ENCODE data around the gene TRPM2. TPM values are rescaled to one million over a fixed set of nuclear protein-coding genes. Genes with fewer than 3 reads are reported as not detected.

The TRPM2 gene
- total RNA-seq, 4 donors from 2014 or later = 0.29 to 3.1 (median 1.8) TPM

- TF ChIP-seq CTCF (IDR thresholded peaks at IDR 0.05) (no peak), POLR2A (IDR thresholded peaks at IDR 0.05) (no peak)
- intact Hi-C loops (cut with DNase I; ENCODE audit: low total_unique reads) = loop anchor here (10.0 kb wide), 1 partner anchor 460 kb away; the partner anchor contains the start of gene UBE2G2
Measured at GRCh38 chr21:44344541-44345183, 8.8 kb upstream of the TRPM2 start.

DNA sequence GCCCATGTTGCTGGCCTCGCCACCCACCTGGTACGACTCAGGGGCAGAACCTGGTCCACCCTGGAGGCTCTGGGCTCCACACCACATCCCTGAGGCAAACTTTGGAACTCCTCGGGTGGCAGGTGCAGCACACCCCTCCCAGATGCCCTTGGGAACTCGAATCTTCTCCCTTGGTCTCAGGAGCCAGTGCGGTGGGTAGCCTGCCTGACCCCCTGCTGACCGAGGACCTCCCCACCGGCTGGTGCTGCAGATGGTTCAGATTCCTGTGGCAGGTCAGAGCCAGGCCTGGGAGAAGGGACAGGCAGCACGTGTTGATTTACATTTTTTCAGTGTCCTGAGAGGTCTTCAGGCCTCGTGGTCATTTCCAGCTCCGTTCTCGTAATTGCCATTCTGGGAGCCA is 7.9 kb upstream of the TRPM2 start:
- Histone ChIP-seq H3K27ac (no peak overlapping the region), H3K27me3 (peaks cover 3 to 5% of the 10 kb centered on the region in 2 donors), H3K9me3 (no peaks in the 10 kb centered on the region), H3K4me1 (no peaks in the 10 kb centered on the region), H3K4me3 (no peak overlapping the region), H3K36me3 (no peaks in the 10 kb centered on the region)
- intact Hi-C loops (cut with DNase I; ENCODE audit: low total_unique reads) = loop anchor here (10.0 kb wide), 1 partner anchor 459 kb away; the partner anchor contains the start of gene UBE2G2
- DNase-seq = no peak
- TF ChIP-seq POLR2A (IDR thresholded peaks at IDR 0.05) (no peak), CTCF (IDR thresholded peaks at IDR 0.05) (no peak)

More at GRCh38 chr21:44344541-44345183, 8.8 kb upstream of the TRPM2 start:
- Histone ChIP-seq H3K27me3 (peaks cover under 1 to 5% of the 10 kb centered on the region in 2 donors), H3K4me3 (no peak overlapping the region), H3K4me1 (peaks cover 0 to 7% of the 10 kb centered on the region in 2 donors), H3K27ac (no peak overlapping the region), H3K9me3 (no peaks in the 10 kb centered on the region), H3K36me3 (no peaks in the 10 kb centered on the region)
- no peak for DNase-seq

DNA sequence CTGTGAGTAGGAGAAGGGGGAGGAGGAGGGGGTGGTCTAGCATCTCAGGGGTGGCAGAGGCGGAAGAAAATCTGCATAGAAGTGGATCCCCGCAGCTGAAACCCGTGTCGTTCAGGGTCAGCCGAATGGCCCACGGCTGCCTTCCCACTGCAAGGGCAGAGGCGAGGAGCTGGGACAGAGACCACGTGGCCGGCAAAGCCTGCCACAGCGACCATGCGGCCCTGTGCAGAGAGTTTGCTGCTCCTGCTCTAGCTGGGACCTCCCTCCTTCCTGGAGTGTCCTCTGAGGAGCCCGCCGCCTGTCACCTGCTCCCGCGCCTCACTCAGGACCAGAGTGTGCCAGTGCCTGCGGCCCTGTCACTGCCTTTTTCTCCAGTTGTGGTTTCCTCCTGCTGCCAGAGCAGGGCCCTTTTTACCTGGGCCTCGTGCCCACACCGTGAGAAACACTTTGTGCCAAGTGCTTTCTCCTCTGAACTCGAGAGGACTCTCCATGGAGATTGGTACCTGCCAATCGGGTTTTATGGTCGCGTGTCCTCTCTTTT is 5.4 kb upstream of the TRPM2 start:
- intact Hi-C loops (cut with DNase I; ENCODE audit: low total_unique reads) = loop anchor here (10.0 kb wide), 1 partner anchor 457 kb away; the partner anchor contains the start of gene UBE2G2
- Histone ChIP-seq H3K4me1 (no peaks in the 10 kb centered on the region), H3K27me3 (peaks cover 3 to 5% of the 10 kb centered on the region in 2 donors), H3K4me3 (no peak overlapping the region), H3K27ac (no peak overlapping the region), H3K36me3 (no peaks in the 10 kb centered on the region), H3K9me3 (no peaks in the 10 kb centered on the region)
- no peak for TF ChIP-seq POLR2A (IDR thresholded peaks at IDR 0.05)
- no peak for TF ChIP-seq CTCF (IDR thresholded peaks at IDR 0.05)
- DNase-seq = no peak

DNA sequence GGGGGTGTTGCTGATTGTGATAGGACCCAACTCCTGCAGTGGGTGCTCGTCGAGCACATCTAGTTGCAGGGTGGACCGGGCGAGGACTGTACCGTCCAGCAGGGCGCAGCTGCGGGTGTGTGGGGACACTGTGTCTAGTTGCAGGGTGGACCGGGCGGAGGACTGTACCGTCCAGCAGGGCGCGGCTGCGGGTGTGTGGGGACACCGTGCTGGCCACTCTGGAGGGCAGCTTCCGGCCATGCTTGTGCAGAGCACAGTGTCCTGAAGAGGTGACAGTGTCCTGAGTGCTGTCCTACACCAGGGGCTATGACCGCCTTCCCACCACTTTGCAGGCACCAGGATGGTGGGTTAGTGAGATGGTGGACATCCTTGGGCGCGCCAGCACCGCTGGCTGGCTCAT is 4.6 kb upstream of the TRPM2 start:
- DNase-seq = no peak
- no peak for TF ChIP-seq CTCF (IDR thresholded peaks at IDR 0.05)
- no peak for TF ChIP-seq POLR2A (IDR thresholded peaks at IDR 0.05)
- Histone ChIP-seq H3K9me3 (no peaks in the 10 kb centered on the region), H3K36me3 (no peaks in the 10 kb centered on the region), H3K4me3 (no peak overlapping the region), H3K27ac (no peak overlapping the region), H3K4me1 (no peaks in the 10 kb centered on the region), H3K27me3 (peaks cover 3 to 5% of the 10 kb centered on the region in 2 donors)
- intact Hi-C loops (cut with DNase I; ENCODE audit: low total_unique reads) = loop anchor here (10.0 kb wide), 1 partner anchor 456 kb away; the partner anchor contains the start of gene UBE2G2

DNA sequence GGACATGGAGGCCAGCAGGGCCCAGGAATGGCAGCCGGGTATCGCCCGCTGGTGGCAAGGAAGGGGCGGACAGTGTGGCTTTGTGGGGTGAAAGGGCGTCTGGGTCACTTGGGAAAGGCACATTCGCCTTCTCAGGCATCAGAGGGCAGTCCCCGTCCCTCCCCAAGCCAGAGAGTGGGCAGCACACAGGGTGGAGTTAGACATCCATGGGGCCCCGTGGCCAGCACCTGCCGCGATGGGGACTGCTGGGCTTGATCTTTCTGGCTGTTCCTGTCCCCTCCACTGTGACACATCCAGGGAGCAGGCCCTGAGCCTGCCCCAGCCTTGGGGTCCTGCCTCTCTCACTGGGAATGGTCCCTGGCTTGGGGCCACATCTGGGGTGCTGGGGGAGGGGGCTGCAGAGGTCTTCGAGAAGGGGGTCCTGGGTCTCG is 4.0 kb upstream of the TRPM2 start:
- Histone ChIP-seq H3K36me3 (no peaks in the 10 kb centered on the region), H3K4me3 (no peak overlapping the region), H3K9me3 (no peaks in the 10 kb centered on the region), H3K27ac (no peak overlapping the region), H3K4me1 (no peaks in the 10 kb centered on the region), H3K27me3 (peaks cover 3 to 5% of the 10 kb centered on the region in 2 donors)
- intact Hi-C loops (cut with DNase I; ENCODE audit: low total_unique reads) = loop anchor here (10.0 kb wide), 1 partner anchor 455 kb away; the partner anchor contains the start of gene UBE2G2
- DNase-seq = no peak
- TF ChIP-seq POLR2A (IDR thresholded peaks at IDR 0.05) (no peak), CTCF (IDR thresholded peaks at IDR 0.05) (no peak)
